NCI-H2227 (cell line): ENCODE measurements around the gene RPS17.
"Not testable (repeated sequence)": the region's sequence is repeated elsewhere in the genome, so short reads cannot be mapped to it uniquely, and the experiment has no call there.

ENCODE experiments used
- DNase-seq: peaks from one replicate; lab custom pipeline; 2025; ENCODE audit not compliant: unreplicated experiment; lab: John Stamatoyannopoulos, UW

The RPS17 gene

GRCh38 chr15:82513587-82513986 lies 26.7 kb downstream of the RPS17 start:
- not testable (repeated sequence) for DNase-seq

- DNase-seq = not testable (repeated sequence)
These were observed 32.6 kb downstream of the RPS17 start for GRCh38 chr15:82507693-82508092.

DNA sequence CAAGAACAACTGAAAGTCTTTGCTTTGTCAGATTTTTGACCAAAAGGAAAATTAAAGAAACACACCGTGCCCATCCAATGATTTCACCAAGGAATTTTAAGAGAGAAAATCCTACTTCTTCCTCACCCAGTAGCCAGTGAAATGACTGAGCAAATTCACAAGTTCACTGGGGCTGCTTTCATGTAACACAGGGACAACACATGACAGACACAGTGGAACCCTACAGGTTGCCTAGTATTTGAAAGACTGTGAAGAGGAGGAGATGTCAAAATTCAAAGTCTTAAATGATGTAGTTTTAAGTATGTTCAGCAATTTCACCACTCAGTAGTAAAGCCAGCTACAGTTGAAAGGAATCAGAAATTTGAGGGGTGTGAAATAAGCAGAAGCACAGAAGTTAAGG lies 33.2 kb downstream of the RPS17 start:
- not testable (repeated sequence) for DNase-seq

GRCh38 chr15:82505842-82506241 lies 34.4 kb downstream of the RPS17 start:
- DNase-seq = not testable (repeated sequence)

DNA sequence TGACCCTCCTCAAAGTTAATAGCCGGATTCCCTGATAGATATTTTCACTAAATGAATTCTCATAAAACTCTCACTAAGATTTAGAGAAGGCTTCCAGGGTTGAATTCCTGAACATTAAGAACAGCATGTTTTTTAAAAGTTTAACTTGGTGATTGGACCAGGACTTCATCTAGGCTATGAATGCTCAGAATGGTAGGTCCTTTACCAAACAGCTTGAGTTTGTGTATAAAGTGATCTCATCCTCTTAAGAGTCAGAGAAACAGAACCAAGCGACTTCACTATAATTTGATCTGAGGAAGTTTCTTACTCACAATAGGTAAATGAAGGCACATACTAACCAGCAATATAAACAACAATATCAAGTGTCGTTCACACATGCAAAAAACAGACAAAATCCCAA lies 36.2 kb downstream of the RPS17 start:
- not testable (repeated sequence) for DNase-seq

DNA sequence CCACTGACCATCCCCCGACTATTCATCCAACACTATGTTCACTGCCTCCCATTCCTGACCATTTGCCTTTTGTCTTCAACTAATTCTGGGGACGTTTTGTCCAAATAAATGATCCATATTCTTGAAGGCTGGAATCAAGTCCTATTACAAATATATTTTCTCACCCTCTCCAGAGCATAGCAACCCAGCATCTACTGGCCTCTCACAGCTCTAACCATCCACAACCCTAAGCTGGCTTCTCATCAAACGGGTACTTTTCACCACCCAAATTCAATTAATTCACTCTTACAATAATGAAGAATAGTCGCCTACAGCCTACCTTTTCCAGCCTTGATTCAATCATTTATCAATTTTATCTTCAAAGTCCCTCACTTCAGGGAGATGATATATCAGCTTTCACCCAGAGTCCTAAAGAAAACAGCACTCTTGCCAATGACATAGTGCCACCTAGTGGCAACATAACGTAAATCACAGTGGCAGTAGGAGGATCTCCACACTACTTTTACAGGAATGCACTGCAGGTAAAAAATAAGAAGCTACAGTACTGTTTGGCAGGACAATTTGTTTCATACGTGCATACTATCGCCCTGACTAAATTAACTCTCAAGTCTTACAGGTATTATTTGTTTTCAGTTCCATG lies 37.4 kb downstream of the RPS17 start:
- not testable (repeated sequence) for DNase-seq

- not testable (repeated sequence) for DNase-seq
These were observed 39.5 kb downstream of the RPS17 start for GRCh38 chr15:82500772-82501171.

DNA sequence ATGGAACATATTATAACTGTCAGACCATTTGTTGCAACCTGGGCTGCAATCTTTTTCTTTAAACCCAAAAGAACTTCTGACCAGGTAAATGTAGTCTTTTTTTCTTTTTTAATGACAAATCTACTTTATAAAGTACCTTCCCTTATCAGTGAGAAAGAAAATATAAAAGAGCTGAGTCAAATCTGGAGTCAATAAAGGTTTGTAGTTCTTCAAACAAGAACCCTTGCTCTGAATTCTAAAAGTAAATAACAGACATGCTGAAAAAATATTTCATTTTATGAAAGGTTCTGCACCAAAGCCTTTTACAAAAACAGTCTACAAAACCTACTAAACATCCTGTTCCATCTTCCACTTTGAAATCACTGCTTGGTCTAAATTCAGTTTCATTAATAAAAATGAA lies 42.3 kb downstream of the RPS17 start:
- DNase-seq = not testable (repeated sequence)

GRCh38 chr15:82488250-82488649 lies 52.0 kb downstream of the RPS17 start:
- DNase-seq = not testable (repeated sequence)

DNA sequence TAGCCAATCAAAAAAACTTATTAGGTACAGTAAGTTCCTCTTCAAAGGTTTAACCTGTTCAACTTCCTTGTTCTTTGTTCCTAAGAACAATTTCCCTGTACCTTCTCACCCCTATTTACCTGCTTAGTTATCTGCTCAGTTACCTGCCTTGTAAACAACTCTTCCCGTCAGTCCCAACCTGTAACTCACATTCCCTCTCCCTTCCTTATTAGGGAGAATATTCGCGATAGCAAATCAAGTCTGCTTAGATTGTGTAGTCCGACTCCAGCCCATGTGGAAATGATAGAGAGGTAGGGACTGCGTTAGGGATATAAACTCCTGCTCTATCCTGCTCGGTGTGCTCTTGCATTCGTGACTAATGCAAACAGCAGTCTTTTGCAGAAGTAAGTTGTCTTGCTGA lies 53.2 kb downstream of the RPS17 start:
- not testable (repeated sequence) for DNase-seq
